HG02852 (cell line): ENCODE measurements around the gene NDUFS2.
"Not testable (repeated sequence)": the region's sequence is repeated elsewhere in the genome, so short reads cannot be mapped to it uniquely, and the experiment has no call there.

Source experiments
- ATAC-seq: cut with Tn5 transposase; IDR thresholded peaks from one replicate; pipeline ENCODE4 v1.9.1; 2021; ENCODE audit warnings: mild to moderate bottlenecking, moderate library complexity; ENCODE audit not compliant: unreplicated experiment

The NDUFS2 gene

DNA sequence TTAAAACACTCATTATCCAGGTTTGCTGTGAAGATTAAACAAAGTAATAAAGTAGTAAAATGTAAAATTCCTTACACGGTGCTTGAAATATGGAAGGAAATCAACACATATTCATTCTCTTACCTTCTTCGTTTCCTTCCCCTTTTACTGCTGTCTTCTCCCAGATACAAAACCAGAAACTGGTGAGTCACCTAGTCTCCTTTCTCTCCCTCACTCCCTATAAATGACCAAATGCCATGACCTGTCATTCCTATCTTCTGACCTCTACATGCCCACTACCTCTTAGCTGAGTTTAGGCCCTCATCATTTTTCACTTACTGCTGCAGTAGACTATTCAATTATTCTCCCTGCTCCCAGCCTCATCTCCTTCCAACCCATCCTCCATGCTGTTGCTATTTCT lies 40.1 kb downstream of the NDUFS2 start:
- no peak for ATAC-seq

- no peak for ATAC-seq
Measured at GRCh38 chr1:161244888-161245287, 42.7 kb downstream of the NDUFS2 start.

DNA sequence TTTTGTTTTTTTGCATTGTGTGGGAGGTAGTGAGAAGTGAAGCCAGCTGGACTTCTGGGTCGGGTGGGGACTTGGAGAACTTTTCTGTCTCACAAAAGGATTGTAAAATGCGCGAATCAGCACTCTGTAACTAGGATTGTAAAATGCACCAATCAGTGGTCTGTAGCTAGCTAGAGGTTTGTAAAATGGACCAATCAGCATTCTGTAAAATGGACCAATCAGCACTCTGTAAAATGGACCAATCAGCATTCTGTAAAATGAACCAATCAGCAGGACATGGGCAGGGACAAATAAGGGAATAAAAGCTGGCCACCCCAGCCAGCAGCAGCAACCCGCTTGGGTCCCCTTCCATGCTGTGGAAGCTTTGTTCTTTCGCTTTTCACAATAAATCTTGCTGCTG lies 47.9 kb downstream of the NDUFS2 start:
- ATAC-seq, result not testable (repeated sequence)

- no peak for ATAC-seq
Measured at GRCh38 chr1:161250829-161251228, 48.7 kb downstream of the NDUFS2 start.

DNA sequence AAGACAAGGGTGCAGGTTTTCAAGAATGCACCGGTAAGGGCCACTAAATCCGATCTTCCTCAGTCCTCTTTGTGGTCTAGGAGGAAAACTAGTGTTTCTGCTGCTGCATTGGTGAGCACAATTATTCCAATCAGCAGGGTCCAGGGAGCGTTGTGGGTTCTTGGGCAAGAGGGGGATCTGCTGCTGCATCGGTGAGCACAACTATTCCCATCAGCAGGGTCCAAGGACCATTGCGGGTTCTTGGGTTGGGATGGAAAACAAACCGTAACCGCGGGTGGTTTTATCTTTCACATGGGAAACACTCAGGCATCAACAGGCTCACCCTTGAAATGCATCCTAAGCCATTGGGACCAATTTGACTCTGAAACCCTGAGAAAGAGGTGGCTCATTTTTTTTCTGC lies 49.4 kb downstream of the NDUFS2 start:
- ATAC-seq, result no peak

DNA sequence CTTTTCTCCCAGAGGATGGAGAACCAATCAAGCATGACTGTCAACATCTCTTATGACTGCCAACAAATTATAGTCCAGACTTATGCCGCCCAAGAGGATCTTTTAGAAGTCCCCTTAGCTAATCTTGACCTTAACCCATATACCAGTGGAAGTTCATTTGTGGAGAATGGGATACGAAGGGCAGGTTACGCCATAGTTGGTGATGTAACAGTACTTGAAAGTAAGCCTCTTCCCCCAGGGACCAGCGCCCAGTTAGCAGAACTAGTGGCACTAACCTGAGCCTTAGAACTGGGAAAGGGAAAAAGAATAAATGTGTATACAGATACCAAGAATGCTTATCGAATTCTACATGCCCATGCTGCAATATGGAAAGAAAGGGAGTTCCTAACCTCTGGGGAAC lies 53.1 kb downstream of the NDUFS2 start:
- not testable (repeated sequence) for ATAC-seq

GRCh38 chr1:161255955-161256520 lies 53.9 kb downstream of the NDUFS2 start:
- not testable (repeated sequence) for ATAC-seq

GRCh38 chr1:161257109-161257508 lies 54.9 kb downstream of the NDUFS2 start:
- ATAC-seq, result not testable (repeated sequence)

DNA sequence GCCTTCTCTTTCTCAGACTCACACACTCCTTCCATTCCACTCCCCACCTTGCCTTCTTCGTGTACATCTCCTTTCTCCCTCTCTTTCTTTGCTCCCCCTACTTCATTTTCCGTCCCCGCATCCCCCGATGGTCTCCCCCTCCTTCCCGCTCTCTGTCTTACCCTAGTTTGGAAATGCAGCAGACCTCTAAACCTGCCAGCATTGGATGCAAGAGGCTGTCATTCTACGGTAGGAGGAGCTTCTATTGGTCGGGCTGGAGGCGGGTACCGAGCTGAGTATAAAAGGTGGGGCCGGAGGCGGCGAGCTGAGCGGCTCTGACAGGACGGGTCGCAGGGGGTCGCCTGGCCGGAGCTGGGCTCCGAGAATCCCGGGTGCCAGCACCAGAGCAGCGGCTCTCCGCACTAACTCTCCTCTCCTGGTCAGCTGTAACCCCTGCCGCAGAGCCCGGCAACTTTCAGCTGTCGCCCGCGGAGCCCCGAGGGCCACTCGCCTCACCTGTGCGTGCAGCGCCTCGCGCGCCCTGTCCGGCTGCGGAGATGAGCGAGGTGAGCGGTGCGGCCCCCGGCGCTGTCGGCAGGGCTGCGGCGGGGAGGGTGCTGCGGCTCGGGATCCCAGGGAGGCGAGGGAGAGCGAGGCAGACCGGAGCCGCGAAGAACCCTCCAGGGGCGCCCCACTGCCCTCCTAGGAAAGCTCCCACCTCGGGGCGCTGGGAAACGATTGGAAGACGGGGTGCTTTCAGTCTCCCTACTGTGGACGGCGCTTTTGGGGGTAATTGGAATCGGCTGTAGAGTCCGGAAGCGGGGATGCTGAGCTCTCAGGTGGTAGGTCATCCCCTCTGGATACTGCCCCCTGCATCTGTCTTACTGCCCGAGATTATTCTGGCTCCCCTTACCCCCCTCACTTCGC lies 56.5 kb downstream of the NDUFS2 start, which contains the start of gene PCP4L1:
TSS of gene PCP4L1 (plus strand) at position 307 of the 906 bp plus-strand sequence. CDS start at position 537, 230 bp downstream.
- no peak for ATAC-seq

DNA sequence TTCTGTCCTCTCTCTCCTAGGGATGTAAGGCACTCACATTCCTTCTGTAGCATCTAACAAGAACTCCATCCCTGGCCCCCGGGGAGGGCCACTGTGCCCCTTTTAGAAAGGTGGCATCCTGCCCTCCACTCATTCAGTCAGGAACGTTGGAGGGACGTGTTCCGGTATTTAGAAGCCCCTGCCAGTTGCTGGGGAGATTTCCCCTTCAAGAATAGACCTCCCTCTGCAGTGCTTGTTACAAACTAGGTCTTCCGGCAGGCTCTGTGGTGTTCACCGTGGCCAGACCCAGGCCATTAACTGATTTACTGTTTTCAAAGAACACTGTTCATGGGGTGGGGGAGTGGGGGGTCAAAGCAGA lies 57.2 kb downstream of the NDUFS2 start:
- ATAC-seq, result no peak

DNA sequence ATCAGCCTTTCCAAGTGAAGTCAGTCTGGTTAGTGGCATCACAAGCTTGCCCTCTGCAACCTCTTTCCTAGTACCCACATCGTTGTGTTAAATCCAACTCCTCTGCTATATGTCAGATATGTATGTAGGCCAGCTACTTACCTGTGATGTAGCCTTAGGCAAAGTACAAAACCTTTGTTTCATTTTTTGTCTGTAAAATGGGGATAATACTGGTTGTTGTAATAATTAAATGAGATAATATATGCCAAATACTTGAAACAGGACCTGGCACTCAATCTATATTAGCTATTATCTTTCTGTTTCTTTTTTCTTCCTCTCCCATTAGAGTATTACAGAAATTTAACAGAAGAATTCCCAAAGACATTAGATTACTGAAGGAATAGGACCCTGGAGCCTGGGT lies 57.6 kb downstream of the NDUFS2 start:
- no peak for ATAC-seq

DNA sequence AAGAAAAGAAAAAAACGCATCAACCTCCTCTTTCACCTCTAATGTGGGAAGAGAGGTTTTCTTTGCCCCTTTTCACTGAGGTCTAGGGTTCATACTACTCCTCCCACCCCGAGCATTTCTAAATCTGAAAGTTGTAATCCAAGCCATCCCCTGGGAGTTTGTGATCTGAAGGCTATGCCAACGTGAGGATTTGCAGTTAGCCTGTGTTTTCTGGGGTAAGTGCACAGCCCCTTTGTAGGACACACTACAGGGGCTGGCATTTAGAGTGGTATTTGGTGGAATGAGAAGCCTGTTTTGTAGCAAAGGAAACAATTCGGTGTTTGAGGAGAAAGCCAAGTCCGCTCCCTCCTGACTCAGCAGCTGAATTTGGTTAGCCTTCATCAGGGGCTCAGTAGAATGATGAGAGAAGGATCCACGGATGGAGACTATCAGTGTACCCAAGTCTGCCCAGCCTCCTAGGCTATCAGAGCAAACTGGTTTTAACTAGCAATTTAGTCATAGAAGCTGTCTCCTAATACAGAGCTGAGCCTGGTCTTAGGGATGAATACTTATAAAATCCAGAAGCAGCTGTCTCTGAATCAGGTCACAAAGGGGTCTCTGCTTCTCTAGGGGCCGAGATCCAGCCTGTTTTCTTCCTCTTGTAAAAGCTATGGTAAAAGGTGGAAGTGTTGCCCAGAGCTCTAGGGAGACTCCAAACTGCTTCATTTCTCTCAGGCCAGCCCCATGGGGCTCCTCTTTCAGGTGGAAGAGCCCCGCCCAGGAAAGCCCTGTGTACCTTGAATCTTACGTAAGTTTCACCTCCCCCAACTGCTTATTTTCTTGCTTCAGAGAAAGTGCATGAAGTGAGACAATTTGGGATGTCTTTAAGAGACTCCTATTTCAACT lies 58.5 kb downstream of the NDUFS2 start:
- no peak for ATAC-seq

DNA sequence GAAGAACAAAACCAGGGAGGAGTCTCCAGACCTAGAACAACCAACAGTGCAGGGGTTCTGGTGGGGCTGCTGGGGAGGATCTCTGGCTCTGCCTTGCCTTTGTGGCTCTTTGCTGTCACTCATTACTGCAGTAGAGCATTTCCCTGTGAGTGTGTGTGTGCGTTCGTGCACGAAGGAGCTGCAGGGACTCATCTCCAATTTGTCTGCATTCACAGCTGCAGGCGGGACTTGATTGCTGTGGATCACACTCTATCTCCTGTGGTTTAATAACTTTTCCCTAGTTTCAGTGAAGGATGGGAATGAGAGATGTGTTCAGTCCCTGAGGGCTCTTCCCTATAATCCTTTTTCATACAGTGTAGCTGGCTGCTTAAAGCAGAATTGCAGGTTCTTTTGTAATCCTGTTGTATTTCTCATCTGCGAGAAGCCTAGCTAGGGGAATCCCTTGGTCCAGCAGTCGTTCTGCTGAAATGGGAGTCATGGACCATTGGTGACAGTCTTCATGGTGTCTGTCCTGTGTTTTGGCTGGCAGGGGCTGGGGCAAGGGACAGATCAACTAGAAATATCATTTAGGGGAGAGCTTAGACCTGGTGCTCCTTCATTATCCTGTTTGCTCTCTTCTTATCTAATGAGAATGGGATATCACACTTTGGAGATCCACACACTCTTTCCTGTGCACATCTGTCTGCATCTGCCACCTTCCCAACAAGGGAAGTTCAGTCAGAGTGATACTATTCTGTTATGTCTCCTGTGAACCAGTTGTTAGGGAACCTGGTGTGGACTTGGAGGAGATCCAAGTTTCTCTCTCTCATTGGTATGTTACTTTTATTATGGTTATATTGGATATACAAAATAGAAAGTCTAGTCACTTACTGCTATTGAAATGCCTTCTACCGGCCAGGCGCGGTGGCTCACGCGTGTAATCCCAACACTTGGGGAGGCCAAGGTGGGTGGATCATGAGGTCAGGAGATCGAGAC lies 59.4 kb downstream of the NDUFS2 start:
- ATAC-seq, result no peak
